ENCODE data around the gene PARG. TPM values are rescaled to one million over a fixed set of nuclear protein-coding genes. Genes with fewer than 3 reads are reported as not detected.
"Not testable (repeated sequence)": the region's sequence is repeated elsewhere in the genome, so short reads cannot be mapped to it uniquely, and the experiment has no call there.

PARG gene
- total RNA-seq, 2 experiments from 2014 or later: 28.5 to 28.8 TPM

- DNase-seq; H3K4me1 Mint-ChIP-seq; H3K9me3 Mint-ChIP-seq; H3K27ac Mint-ChIP-seq; H3K4me3 Mint-ChIP-seq; H3K36me3 Mint-ChIP-seq (ENCODE audit: low read depth); CTCF ChIA-PET; H3K27me3 Mint-ChIP-seq; POLR2A ChIA-PET: not testable (repeated sequence)
Measured at GRCh38 chr10:49931959-49932728, 9.7 kb downstream of the PARG start.

GRCh38 chr10:49931276-49931675 is 10.6 kb downstream of the PARG start:
- DNase-seq; H3K4me1 Mint-ChIP-seq; H3K4me3 Mint-ChIP-seq; H3K9me3 Mint-ChIP-seq; CTCF ChIA-PET; H3K27ac Mint-ChIP-seq; H3K27me3 Mint-ChIP-seq; POLR2A ChIA-PET; H3K36me3 Mint-ChIP-seq (ENCODE audit: low read depth): not testable (repeated sequence)

- POLR2A ChIA-PET; H3K27me3 Mint-ChIP-seq; H3K27ac Mint-ChIP-seq; CTCF ChIA-PET; H3K4me1 Mint-ChIP-seq; H3K36me3 Mint-ChIP-seq (ENCODE audit: low read depth); H3K9me3 Mint-ChIP-seq; DNase-seq; H3K4me3 Mint-ChIP-seq: not testable (repeated sequence)
Measured at GRCh38 chr10:49923572-49923971, 18.3 kb downstream of the PARG start.

GRCh38 chr10:49922041-49922440 is 19.8 kb downstream of the PARG start:
- H3K27ac Mint-ChIP-seq; H3K4me3 Mint-ChIP-seq; CTCF ChIA-PET; H3K9me3 Mint-ChIP-seq; DNase-seq; H3K36me3 Mint-ChIP-seq (ENCODE audit: low read depth); H3K4me1 Mint-ChIP-seq; POLR2A ChIA-PET; H3K27me3 Mint-ChIP-seq: not testable (repeated sequence)

- H3K4me3 Mint-ChIP-seq; POLR2A ChIA-PET; H3K27me3 Mint-ChIP-seq; H3K27ac Mint-ChIP-seq; H3K4me1 Mint-ChIP-seq; H3K36me3 Mint-ChIP-seq (ENCODE audit: low read depth); DNase-seq; CTCF ChIA-PET; H3K9me3 Mint-ChIP-seq: not testable (repeated sequence)
Measured at GRCh38 chr10:49917927-49918326, 23.9 kb downstream of the PARG start.

GRCh38 chr10:49916451-49916850 is 25.4 kb downstream of the PARG start:
- H3K36me3 Mint-ChIP-seq (ENCODE audit: low read depth); H3K4me1 Mint-ChIP-seq; POLR2A ChIA-PET; DNase-seq; H3K27me3 Mint-ChIP-seq; CTCF ChIA-PET; H3K27ac Mint-ChIP-seq; H3K9me3 Mint-ChIP-seq; H3K4me3 Mint-ChIP-seq: not testable (repeated sequence)

- CTCF ChIA-PET; H3K9me3 Mint-ChIP-seq; H3K27ac Mint-ChIP-seq; H3K4me1 Mint-ChIP-seq; H3K27me3 Mint-ChIP-seq; POLR2A ChIA-PET; H3K36me3 Mint-ChIP-seq (ENCODE audit: low read depth); DNase-seq; H3K4me3 Mint-ChIP-seq: not testable (repeated sequence)
Measured at GRCh38 chr10:49910295-49910694, 31.5 kb downstream of the PARG start.

- H3K27ac Mint-ChIP-seq, H3K4me3 Mint-ChIP-seq: not testable (repeated sequence)
Measured at GRCh38 chr10:49908290-49909080, 33.3 kb downstream of the PARG start.

GRCh38 chr10:49903829-49904228 is 38.0 kb downstream of the PARG start:
- H3K4me1 Mint-ChIP-seq, H3K4me3 Mint-ChIP-seq, POLR2A ChIA-PET: not testable (repeated sequence)

More at GRCh38 chr10:49908290-49909080, 33.3 kb downstream of the PARG start:
- H3K9me3 Mint-ChIP-seq; POLR2A ChIA-PET; H3K36me3 Mint-ChIP-seq (ENCODE audit: low read depth); DNase-seq; CTCF ChIA-PET; H3K4me1 Mint-ChIP-seq; H3K27me3 Mint-ChIP-seq: not testable (repeated sequence)

GRCh38 chr10:49900406-49900805 is 41.4 kb downstream of the PARG start:
- H3K27ac Mint-ChIP-seq, H3K4me1 Mint-ChIP-seq, H3K27me3 Mint-ChIP-seq, DNase-seq, CTCF ChIA-PET, POLR2A ChIA-PET, H3K4me3 Mint-ChIP-seq, H3K9me3 Mint-ChIP-seq: not testable (repeated sequence)
- H3K36me3 Mint-ChIP-seq (ENCODE audit: low read depth): peaks cover 16% of the 10 kb centered on the region

More at GRCh38 chr10:49903829-49904228, 38.0 kb downstream of the PARG start:
- DNase-seq; H3K27ac Mint-ChIP-seq; H3K36me3 Mint-ChIP-seq (ENCODE audit: low read depth); H3K9me3 Mint-ChIP-seq; CTCF ChIA-PET; H3K27me3 Mint-ChIP-seq: not testable (repeated sequence)

GRCh38 chr10:49899999-49900398 is 41.8 kb downstream of the PARG start:
- H3K9me3 Mint-ChIP-seq, CTCF ChIA-PET, H3K27ac Mint-ChIP-seq, DNase-seq, POLR2A ChIA-PET, H3K27me3 Mint-ChIP-seq, H3K4me3 Mint-ChIP-seq, H3K4me1 Mint-ChIP-seq: not testable (repeated sequence)
- H3K36me3 Mint-ChIP-seq (ENCODE audit: low read depth): peaks cover 17% of the 10 kb centered on the region

GRCh38 chr10:49890025-49890424 is 51.8 kb downstream of the PARG start:
- H3K27ac Mint-ChIP-seq; H3K9me3 Mint-ChIP-seq; CTCF ChIA-PET; POLR2A ChIA-PET; H3K4me3 Mint-ChIP-seq; DNase-seq; H3K36me3 Mint-ChIP-seq (ENCODE audit: low read depth); H3K4me1 Mint-ChIP-seq; H3K27me3 Mint-ChIP-seq: not testable (repeated sequence)

GRCh38 chr10:49884739-49885331 is 57.0 kb downstream of the PARG start:
- H3K4me1 Mint-ChIP-seq; H3K9me3 Mint-ChIP-seq; H3K4me3 Mint-ChIP-seq; CTCF ChIA-PET; H3K27ac Mint-ChIP-seq; H3K27me3 Mint-ChIP-seq; DNase-seq; POLR2A ChIA-PET; H3K36me3 Mint-ChIP-seq (ENCODE audit: low read depth): not testable (repeated sequence)

- POLR2A ChIA-PET; DNase-seq; H3K4me3 Mint-ChIP-seq; H3K9me3 Mint-ChIP-seq; CTCF ChIA-PET; H3K36me3 Mint-ChIP-seq (ENCODE audit: low read depth); H3K4me1 Mint-ChIP-seq; H3K27ac Mint-ChIP-seq; H3K27me3 Mint-ChIP-seq: not testable (repeated sequence)
Measured at GRCh38 chr10:49883852-49884251, 58.0 kb downstream of the PARG start.

All from activated CD4-positive, alpha-beta memory T cell treated with anti-CD3 and anti-CD28 coated beads, Interleukin-2, amount 10 ng/mL, durations not matched to agents 7 days and 5 days (primary cell).